Osteocyte (in vitro differentiated cells): ENCODE results near the gene WDR83. TPM values are rescaled to one million over a fixed set of nuclear protein-coding genes. Genes with fewer than 3 reads are reported as not detected.
A peak's percentile ranks its signal among the peaks of the same experiment; 100 is the strongest.

ENCODE experiments used
- DNase-seq: peaks from one replicate; pipeline ENCODE4 v3.0.0; 2021; ENCODE audit warnings: mixed read lengths; ENCODE audit not compliant: unreplicated experiment; ENCODE audit errors: extremely low spot score
- H3K27ac Mint-ChIP-seq: one replicate; pipeline ENCODE4 v1.8.0; 2021; ENCODE audit warnings: mild to moderate bottlenecking, mixed read lengths; ENCODE audit not compliant: unreplicated experiment
- H3K27me3 Mint-ChIP-seq: one replicate; pipeline ENCODE4 v1.8.0; 2021; ENCODE audit warnings: mixed read lengths; ENCODE audit not compliant: unreplicated experiment
- H3K36me3 Mint-ChIP-seq: one replicate; pipeline ENCODE4 v1.8.0; 2021; ENCODE audit warnings: mixed read lengths; ENCODE audit not compliant: unreplicated experiment
- H3K4me1 Mint-ChIP-seq: one replicate; pipeline ENCODE4 v1.8.0; 2021; ENCODE audit warnings: mixed read lengths; ENCODE audit not compliant: unreplicated experiment
- H3K4me3 Mint-ChIP-seq: one replicate; pipeline ENCODE4 v1.8.0; 2021; ENCODE audit warnings: mild to moderate bottlenecking, moderate library complexity, mixed read lengths; ENCODE audit not compliant: unreplicated experiment
- H3K9me3 Mint-ChIP-seq: one replicate; pipeline ENCODE4 v1.8.0; 2021; ENCODE audit warnings: mixed read lengths; ENCODE audit not compliant: unreplicated experiment
- total RNA-seq: library from RNA; stranded (reverse); gene quantifications from 2 replicates; pipeline ENCODE4 v1.2.1, GENCODE V29; 2021
- TF ChIP-seq, protein P1 (sequence below): fragments of 200-600 bp; sonication (generic); IDR thresholded peaks from 2 replicates; pipeline ENCODE4 v1.5.0; 2021; ENCODE audit warnings: antibody characterized with exemption, mild to moderate bottlenecking, moderate library complexity

WDR83 gene
- total RNA-seq, 1 donor from 2014 or later: 12.4 TPM

DNA sequence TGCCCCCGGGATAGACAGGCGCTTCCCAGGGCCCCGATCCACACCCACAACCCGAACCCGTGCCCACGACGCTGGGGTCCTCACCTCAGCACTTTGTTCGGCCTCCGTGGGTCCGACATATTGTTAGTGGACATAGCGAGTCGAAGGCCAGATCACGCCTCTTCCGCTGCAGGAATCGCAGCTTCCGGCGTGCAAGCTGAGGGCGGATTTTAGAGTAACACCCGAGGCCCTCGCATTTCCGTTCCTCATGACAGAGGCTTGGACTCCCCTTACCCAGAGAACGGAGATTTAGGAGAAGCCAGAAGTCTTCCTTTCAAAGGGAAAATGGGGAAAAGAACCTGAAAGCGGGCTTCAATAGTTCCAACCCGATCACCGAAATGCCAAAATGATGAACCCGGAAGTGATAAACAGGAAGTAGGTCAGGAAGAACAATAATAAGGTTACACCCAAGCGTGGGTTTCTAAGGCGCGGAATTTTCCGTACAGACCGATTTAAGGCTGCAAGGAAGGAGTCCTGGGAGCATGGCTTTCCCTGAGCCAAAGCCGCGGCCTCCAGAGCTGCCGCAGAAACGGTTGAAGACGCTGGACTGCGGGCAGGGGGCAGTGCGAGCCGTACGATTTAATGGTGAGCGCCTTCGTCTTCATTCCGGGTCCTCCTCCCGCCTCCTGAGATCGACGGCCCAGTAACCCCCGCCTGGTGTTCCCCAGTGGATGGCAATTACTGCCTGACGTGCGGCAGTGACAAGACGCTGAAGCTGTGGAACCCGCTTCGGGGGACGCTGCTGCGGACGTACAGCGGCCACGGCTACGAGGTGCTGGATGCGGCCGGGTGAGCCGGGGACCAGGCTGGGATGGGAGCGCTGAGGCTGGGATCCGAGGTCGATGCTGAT, 2.9 kb downstream of the WDR83 start:
- peaks cover 11% of the 10 kb centered on the region for H3K36me3 Mint-ChIP-seq
- DNase-seq: peak; percentile 90
- no peaks in the 10 kb centered on the region for H3K27me3 Mint-ChIP-seq
- peaks cover 36% of the 10 kb centered on the region for H3K4me1 Mint-ChIP-seq
- TF ChIP-seq, protein P1, sequence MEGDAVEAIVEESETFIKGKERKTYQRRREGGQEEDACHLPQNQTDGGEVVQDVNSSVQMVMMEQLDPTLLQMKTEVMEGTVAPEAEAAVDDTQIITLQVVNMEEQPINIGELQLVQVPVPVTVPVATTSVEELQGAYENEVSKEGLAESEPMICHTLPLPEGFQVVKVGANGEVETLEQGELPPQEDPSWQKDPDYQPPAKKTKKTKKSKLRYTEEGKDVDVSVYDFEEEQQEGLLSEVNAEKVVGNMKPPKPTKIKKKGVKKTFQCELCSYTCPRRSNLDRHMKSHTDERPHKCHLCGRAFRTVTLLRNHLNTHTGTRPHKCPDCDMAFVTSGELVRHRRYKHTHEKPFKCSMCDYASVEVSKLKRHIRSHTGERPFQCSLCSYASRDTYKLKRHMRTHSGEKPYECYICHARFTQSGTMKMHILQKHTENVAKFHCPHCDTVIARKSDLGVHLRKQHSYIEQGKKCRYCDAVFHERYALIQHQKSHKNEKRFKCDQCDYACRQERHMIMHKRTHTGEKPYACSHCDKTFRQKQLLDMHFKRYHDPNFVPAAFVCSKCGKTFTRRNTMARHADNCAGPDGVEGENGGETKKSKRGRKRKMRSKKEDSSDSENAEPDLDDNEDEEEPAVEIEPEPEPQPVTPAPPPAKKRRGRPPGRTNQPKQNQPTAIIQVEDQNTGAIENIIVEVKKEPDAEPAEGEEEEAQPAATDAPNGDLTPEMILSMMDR: no peak
- H3K27ac Mint-ChIP-seq: peak overlapping the region; percentile 100
- no peaks in the 10 kb centered on the region for H3K9me3 Mint-ChIP-seq
- H3K4me3 Mint-ChIP-seq: peak overlapping the region; percentile 87

DNA sequence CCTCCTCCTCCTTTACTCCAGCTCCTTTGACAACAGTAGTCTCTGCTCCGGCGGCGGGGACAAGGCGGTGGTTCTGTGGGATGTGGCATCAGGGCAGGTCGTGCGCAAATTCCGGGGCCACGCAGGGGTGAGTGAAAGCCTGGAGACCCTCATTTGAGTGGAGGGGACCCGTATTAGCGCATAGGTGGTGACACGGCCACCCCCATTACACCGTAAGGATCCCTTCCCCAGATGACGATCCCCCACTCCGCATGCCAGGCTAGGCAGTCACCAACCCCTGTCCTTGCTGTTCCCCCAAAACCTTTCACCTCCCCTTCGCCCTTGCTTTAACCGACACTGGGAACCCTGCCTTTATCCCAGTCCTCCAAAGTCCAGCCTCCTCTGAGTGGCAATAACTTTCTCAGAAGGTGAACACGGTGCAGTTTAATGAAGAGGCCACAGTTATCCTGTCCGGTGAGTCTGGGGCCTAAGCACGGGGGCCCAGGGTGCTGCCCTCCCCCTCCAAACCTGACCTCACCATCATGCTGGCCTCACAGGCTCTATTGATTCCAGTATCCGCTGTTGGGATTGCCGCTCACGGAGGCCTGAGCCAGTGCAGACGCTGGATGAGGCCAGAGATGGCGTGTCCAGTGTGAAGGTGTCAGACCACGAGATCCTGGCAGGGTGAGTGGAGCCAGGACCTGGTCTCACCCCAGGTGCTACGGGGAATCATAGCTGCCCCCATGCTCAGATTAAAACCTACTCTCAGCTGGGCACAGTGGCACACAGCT, 3.7 kb downstream of the WDR83 start:
- peak overlapping the region; percentile 87 for H3K4me3 Mint-ChIP-seq
- peaks cover 36% of the 10 kb centered on the region for H3K4me1 Mint-ChIP-seq
- peaks cover 16% of the 10 kb centered on the region for H3K36me3 Mint-ChIP-seq
- DNase-seq: no peak
- H3K27ac Mint-ChIP-seq: peak overlapping the region; percentile 100
- no peaks in the 10 kb centered on the region for H3K9me3 Mint-ChIP-seq
- H3K27me3 Mint-ChIP-seq: no peaks in the 10 kb centered on the region
- TF ChIP-seq, protein P1: no peak

DNA sequence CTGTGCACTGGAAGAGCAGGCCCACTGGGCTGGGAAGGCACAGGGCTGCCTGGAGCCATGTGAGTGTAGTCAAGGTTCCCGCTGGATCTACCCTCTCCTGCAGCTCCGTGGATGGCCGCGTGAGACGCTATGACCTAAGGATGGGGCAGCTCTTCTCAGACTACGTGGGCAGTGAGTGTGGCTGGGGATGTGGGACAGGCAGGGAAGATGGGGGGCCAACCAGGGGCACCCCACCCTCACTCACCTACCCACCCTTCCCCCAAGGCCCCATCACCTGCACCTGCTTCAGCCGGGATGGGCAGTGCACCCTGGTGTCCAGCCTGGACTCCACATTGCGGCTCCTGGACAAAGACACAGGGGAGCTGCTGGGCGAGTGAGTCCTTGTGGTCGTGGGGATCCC, 6.1 kb downstream of the WDR83 start:
- Mint-ChIP-seq H3K36me3 (peaks cover 21% of the 10 kb centered on the region), H3K9me3 (no peaks in the 10 kb centered on the region), H3K4me1 (peaks cover 26% of the 10 kb centered on the region), H3K4me3 (no peak overlapping the region), H3K27me3 (no peaks in the 10 kb centered on the region), H3K27ac (no peak overlapping the region)
- DNase-seq: no peak
- TF ChIP-seq, protein P1: no peak

DNA sequence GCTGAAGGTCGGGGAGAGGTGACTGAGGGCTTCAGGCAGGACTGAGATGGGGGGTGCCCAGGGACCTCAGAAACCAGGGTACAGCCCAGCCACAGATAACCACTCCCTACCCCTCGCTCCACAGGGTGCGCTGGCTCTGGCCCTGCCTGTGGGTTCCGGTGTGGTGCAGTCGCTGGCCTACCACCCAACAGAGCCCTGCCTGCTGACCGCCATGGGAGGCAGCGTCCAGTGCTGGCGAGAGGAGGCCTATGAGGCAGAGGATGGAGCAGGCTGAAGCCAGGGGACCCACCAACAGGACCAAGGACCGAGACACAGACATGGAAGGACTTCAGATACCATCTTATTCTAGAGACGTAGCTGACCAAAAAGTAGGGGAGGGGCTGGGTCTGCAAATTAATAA, 8.8 kb downstream of the WDR83 start:
- H3K27me3 Mint-ChIP-seq: no peaks in the 10 kb centered on the region
- H3K36me3 Mint-ChIP-seq: peaks cover 30% of the 10 kb centered on the region
- H3K27ac Mint-ChIP-seq: no peak overlapping the region
- H3K4me1 Mint-ChIP-seq: peaks cover 12% of the 10 kb centered on the region
- H3K9me3 Mint-ChIP-seq: no peaks in the 10 kb centered on the region
- no peak for DNase-seq
- TF ChIP-seq, protein P1: no peak
- no peak overlapping the region for H3K4me3 Mint-ChIP-seq

DNA sequence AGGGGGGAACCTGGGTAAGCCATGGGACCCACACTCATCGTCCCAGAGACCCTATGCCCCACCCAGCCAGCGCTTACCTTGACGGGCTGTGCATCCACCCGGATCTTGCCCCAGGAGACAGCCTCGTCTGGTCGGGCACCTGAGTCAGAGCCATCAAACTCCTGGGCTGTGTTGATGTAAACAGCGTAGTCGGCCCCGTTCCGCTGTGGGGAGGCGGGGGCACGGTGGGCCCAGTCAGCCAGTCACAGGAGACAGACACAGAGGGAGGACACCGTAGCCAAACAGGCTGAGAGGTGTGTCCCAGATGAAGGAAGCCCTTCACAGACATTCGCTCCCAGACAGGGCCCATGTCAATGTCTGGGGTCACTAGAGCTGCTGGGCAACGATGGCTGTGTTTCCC, 9.3 kb downstream of the WDR83 start:
- H3K27ac Mint-ChIP-seq: no peak overlapping the region
- H3K27me3 Mint-ChIP-seq: no peaks in the 10 kb centered on the region
- H3K4me3 Mint-ChIP-seq: no peak overlapping the region
- TF ChIP-seq, protein P1: no peak
- H3K36me3 Mint-ChIP-seq: peaks cover 30% of the 10 kb centered on the region
- DNase-seq: no peak
- H3K9me3 Mint-ChIP-seq: no peaks in the 10 kb centered on the region
- peaks cover 12% of the 10 kb centered on the region for H3K4me1 Mint-ChIP-seq
